HepG2 (cell line): ENCODE data around the gene FANCF. TPM values are rescaled to one million over a fixed set of nuclear protein-coding genes. Genes with fewer than 3 reads are reported as not detected.

Experiments used
- BATF2 ChIP-seq: sonication (generic); formaldehyde crosslinking; IDR thresholded peaks from 2 replicates; pipeline ENCODE4 v1.8.0; 2022; ENCODE audit warnings: mild to moderate bottlenecking, missing genetic modification reagents, moderate library complexity
- GATAD2A ChIP-seq: IDR thresholded peaks from 2 replicates; pipeline ENCODE4 v1.6.1; 2016
- LCORL ChIP-seq, 2 experiments: fragments of 450-650 bp in 1 of 2; sonication (generic) in 1 of 2; formaldehyde crosslinking in 1 of 2; IDR thresholded peaks; 2 replicates each; pipeline versions ENCODE4 v1.5.0 to v1.6.1; 2017 to 2020; ENCODE audit warnings: antibody characterized with exemption in 1 of 2, missing genetic modification reagents in 1 of 2
- MED1 ChIP-seq: sonication (generic); formaldehyde crosslinking; IDR thresholded peaks from 2 replicates; pipeline ENCODE4 v1.4.0; 2020; ENCODE audit warnings: missing genetic modification reagents
- MEIS1 ChIP-seq: sonication (generic); formaldehyde crosslinking; IDR thresholded peaks from 2 replicates; pipeline ENCODE4 v1.9.0; 2021; ENCODE audit warnings: mild to moderate bottlenecking, missing genetic modification reagents, moderate library complexity, borderline replicate concordance
- NRL ChIP-seq: sonication (generic); formaldehyde crosslinking; IDR thresholded peaks from 2 replicates; pipeline ENCODE4 v1.5.0; 2020; ENCODE audit warnings: missing genetic modification reagents, mild to moderate bottlenecking, moderate library complexity, borderline replicate concordance
- SKIL ChIP-seq: sonication (generic); formaldehyde crosslinking; IDR thresholded peaks from 2 replicates; pipeline ENCODE4 v1.8.0; 2022; ENCODE audit warnings: missing genetic modification reagents, mild to moderate bottlenecking, moderate library complexity, borderline replicate concordance
- TARDBP ChIP-seq: sonication (generic); formaldehyde crosslinking; IDR thresholded peaks from 2 replicates; pipeline ENCODE4 v1.8.0; 2022; ENCODE audit warnings: mild to moderate bottlenecking, missing genetic modification reagents
- ZBTB43 ChIP-seq: sonication (generic); formaldehyde crosslinking; conservative IDR thresholded peaks from 2 replicates; pipeline ENCODE4 v1.4.0; 2020; ENCODE audit warnings: missing genetic modification reagents
- ZFP82 ChIP-seq: sonication (generic); formaldehyde crosslinking; IDR thresholded peaks from 2 replicates; pipeline ENCODE4 v1.5.1; 2020; ENCODE audit warnings: mild to moderate bottlenecking, missing genetic modification reagents, borderline replicate concordance
- ZHX2 ChIP-seq, 2 experiments: sonication (generic) in 1 of 2; formaldehyde crosslinking in 1 of 2; IDR thresholded peaks; 2 replicates each; pipeline versions ENCODE4 v1.6.1 to v1.9.0; 2014 to 2022; ENCODE audit warnings: antibody characterized with exemption in 1 of 2, borderline replicate concordance in 1 of 2, inconsistent platforms in 1 of 2, low read depth in 1 of 2, missing genetic modification reagents in 1 of 2
- ZNF101 ChIP-seq: sonication (generic); formaldehyde crosslinking; IDR thresholded peaks from 2 replicates; pipeline ENCODE4 v1.4.0; 2020; ENCODE audit warnings: mild to moderate bottlenecking, low read depth, missing genetic modification reagents, borderline replicate concordance
- ZNF225 ChIP-seq: sonication (generic); formaldehyde crosslinking; IDR thresholded peaks from 2 replicates; pipeline ENCODE4 v1.4.0; 2020; ENCODE audit warnings: mild to moderate bottlenecking, missing genetic modification reagents
- ZNF234 ChIP-seq: sonication (generic); formaldehyde crosslinking; conservative IDR thresholded peaks from 2 replicates; pipeline ENCODE4 v1.5.1; 2020; ENCODE audit warnings: mild to moderate bottlenecking, missing genetic modification reagents
- ZNF451 ChIP-seq: sonication (generic); formaldehyde crosslinking; IDR thresholded peaks from 2 replicates; pipeline ENCODE4 v1.5.0; 2020; ENCODE audit warnings: mild to moderate bottlenecking, missing genetic modification reagents
- ZNF530 ChIP-seq: sonication (generic); formaldehyde crosslinking; IDR thresholded peaks from 2 replicates; pipeline ENCODE4 v1.5.0; 2020; ENCODE audit warnings: low read depth, mild to moderate bottlenecking, missing genetic modification reagents
- ZNF589 ChIP-seq: sonication (generic); formaldehyde crosslinking; conservative IDR thresholded peaks from 2 replicates; pipeline ENCODE4 v1.8.0; 2022; ENCODE audit warnings: mild to moderate bottlenecking, moderate library complexity, missing genetic modification reagents
- polyA plus RNA-seq, 8 experiments: library from polyadenylated mRNA; depleted of rRNA in 3 of 8; stranded (reverse) in 7 of 8; unstranded in 1 of 8; fragments of >200 nt; fragmentation: Illumina TruSeq in 4 of 8; extraction: Trizol in 4 of 8; gene quantifications; 2 replicates each; pipeline versions ENCODE4 v1.2.1 to v1.2.3, GENCODE V29; 2011 to 2016; ENCODE audit warnings: low read depth in 4 of 8, missing spikeins in 1 of 8, mixed read lengths in 1 of 8; ENCODE audit not compliant: insufficient read depth in 1 of 8
- total RNA-seq, 5 experiments: library from RNA; depleted of rRNA; stranded (reverse); fragments of >200 nt; fragmentation: Illumina TruSeq; extraction: Trizol; gene quantifications; 2 replicates each; pipeline ENCODE4 v1.2.3, GENCODE V29; 2016; ENCODE audit warnings: low read depth in 1 of 5

Gene FANCF
- total and polyA plus RNA-seq, 2 of the 13 experiments (the other 11 are each of a cell fraction or from before 2014, with no cell fraction given) = 2.5 to 9.7 TPM

GRCh38 chr11:22624742-22625447 is 728 bp downstream of the FANCF start (continued):
- no peak for TF ChIP-seq LCORL (IDR thresholded peaks at IDR 0.05)
- TF ChIP-seq LCORL (CRISPR knock-in tag; IDR thresholded peaks at IDR 0.05) = peak; percentile 40
- 0 out of 2 replicates have a peak, but pooled peaks have one; percentile 54 for TF ChIP-seq TARDBP
- TF ChIP-seq MED1 (CRISPR knock-in tag) = no peak; the same call in 1 of the 2 replicates
- TF ChIP-seq ZNF234 (CRISPR knock-in tag) = 0 out of 2 replicates have a peak, but pooled peaks have one; percentile 58
- TF ChIP-seq ZNF589 (CRISPR knock-in tag) = peak; percentile 59; the same call in 1 of the 2 replicates
- TF ChIP-seq SKIL (CRISPR knock-in tag) = 0 out of 2 replicates have a peak, but pooled peaks have one; percentile 53
- TF ChIP-seq ZNF101 (CRISPR knock-in tag) = peak; percentile 82; the same call in 1 of the 2 replicates
- no peak for TF ChIP-seq ZHX2 (IDR thresholded peaks at IDR 0.05; ENCODE audit: low read depth)
- 0 out of 2 replicates have a peak, but pooled peaks have one; percentile 52 for TF ChIP-seq ZHX2 (CRISPR knock-in tag; IDR thresholded peaks at IDR 0.05; ENCODE audit: borderline replicate concordance)
- peak; percentile 69; the same call in 1 of the 2 replicates for TF ChIP-seq BATF2
- no peak for TF ChIP-seq MEIS1 (CRISPR knock-in tag)
- no peak for TF ChIP-seq ZNF451 (CRISPR knock-in tag)
- TF ChIP-seq GATAD2A (CRISPR knock-in tag) = peak; percentile 44; the same call in 1 of the 2 replicates
- peak; percentile 87; the same call in 1 of the 2 replicates for TF ChIP-seq ZFP82 (CRISPR knock-in tag)
- no peak for TF ChIP-seq ZNF530
- TF ChIP-seq ZBTB43 (CRISPR knock-in tag) = peak; percentile 80; the same call in 1 of the 2 replicates
- no peak for TF ChIP-seq NRL (CRISPR knock-in tag)
- TF ChIP-seq ZNF225 = 0 out of 2 replicates have a peak, but pooled peaks have one; percentile 19
